GM12878 (cell line): Measurements from ENCODE around the gene C16orf78. TPM values are rescaled to one million over a fixed set of nuclear protein-coding genes. Genes with fewer than 3 reads are reported as not detected.

Experiments
- ATAC-seq: fragments of 200-7000 bp; cut with Tn5 transposase; 3 replicates; pipeline ENCODE4 v1.9.1; 2020; ENCODE audit warnings: mild to moderate bottlenecking, moderate library complexity
- BruUV-seq: library from RNA; stranded (reverse); fragments of 400-500 nt; replicated peaks from 2 replicates; lab custom pipeline; 2021; lab: Mats Ljungman, UMichigan
- CTCF ChIA-PET: fragments of 300-600 bp; sonication (Branson Sonifier 250); formaldehyde crosslinking; extraction: SDS; loops from one replicate; lab custom pipeline; 2021; ENCODE audit warnings: inconsistent platforms; lab: Yijun Ruan, JAX
- POLR2A ChIA-PET: fragments of 350-600 bp; formaldehyde crosslinking; extraction: SDS; loops from one replicate; lab custom pipeline; 2021; ENCODE audit warnings: inconsistent platforms; lab: Charles Lee
- RAD21 ChIA-PET: fragments of 300-600 bp; sonication (Branson Sonifier 250); formaldehyde crosslinking; loops from one replicate; lab custom pipeline; 2023; ENCODE audit warnings: antibody characterized with exemption; ENCODE audit not compliant: unreplicated experiment; lab: Charles Lee
- SMC1A ChIA-PET: fragments of 300-600 bp; sonication (Branson Sonifier 250); formaldehyde crosslinking; loops from one replicate; lab custom pipeline; 2023; ENCODE audit not compliant: unreplicated experiment, uncharacterized antibody; lab: Charles Lee
- DNase-seq: peaks from one replicate; pipeline ENCODE4 v3.0.0-alpha.2; 2011; ENCODE audit warnings: low read depth, low spot score
- FAIRE-seq: peaks from 3 replicates; lab custom pipeline; 2011; peaks lifted over from hg19 to GRCh38; lab: Jason Lieb, UNC
- H2AFZ ChIP-seq: 2 replicates; pipeline ENCODE4 v1.6.0; 2011; ENCODE audit warnings: low read depth, low read length, control low read depth; ENCODE audit not compliant: control insufficient read depth
- H3K27ac ChIP-seq: 2 replicates; pipeline ENCODE4 v1.5.1; 2011; ENCODE audit warnings: control low read depth; ENCODE audit not compliant: control insufficient read depth, insufficient read depth
- H3K27me3 ChIP-seq, 2 experiments: replicated peaks in 1 of 2; 2 replicates each; pipeline versions ENCODE4 v1.6.0 to v1.6.1; 2011; ENCODE audit warnings: low read length in 1 of 2; ENCODE audit not compliant: control insufficient read depth in 2 of 2, insufficient read depth in 2 of 2
- H3K36me3 ChIP-seq, 2 experiments: 2 replicates each; pipeline ENCODE4 v1.5.1; 2011; ENCODE audit warnings: low read length in 1 of 2; ENCODE audit not compliant: control insufficient read depth in 2 of 2, insufficient read depth in 2 of 2
- H3K4me1 ChIP-seq: 2 replicates; pipeline ENCODE4 v1.6.1; 2011; ENCODE audit warnings: mild to moderate bottlenecking, low read length, moderate library complexity, mixed read lengths; ENCODE audit not compliant: control insufficient read depth, insufficient read depth
- H3K4me2 ChIP-seq: 2 replicates; pipeline ENCODE4 v1.6.0; 2011; ENCODE audit warnings: control low read depth; ENCODE audit not compliant: control insufficient read depth, insufficient read depth
- H3K4me3 ChIP-seq: fragments of 200-600 bp; sonication (generic); 2 replicates; pipeline ENCODE4 v1.5.1; 2016
- H3K79me2 ChIP-seq: 2 replicates; pipeline ENCODE4 v1.6.0; 2011; ENCODE audit warnings: low read length; ENCODE audit not compliant: control insufficient read depth, insufficient read depth
- H3K9ac ChIP-seq: 2 replicates; pipeline ENCODE4 v1.8.0; 2011; ENCODE audit warnings: low read length, control low read depth, mixed read lengths; ENCODE audit not compliant: control insufficient read depth, insufficient read depth
- H3K9me3 ChIP-seq: replicated peaks from 3 replicates; pipeline ENCODE4 v1.5.1; 2011; ENCODE audit warnings: mild to moderate bottlenecking, low read length; ENCODE audit not compliant: control insufficient read depth, insufficient read depth
- H4K20me1 ChIP-seq: 2 replicates; pipeline ENCODE4 v1.6.0; 2011; ENCODE audit not compliant: control insufficient read depth, insufficient read depth
- ATF3 ChIP-seq: IDR thresholded peaks from 2 replicates; pipeline ENCODE4 v1.6.1; 2011; ENCODE audit warnings: low read depth, mild to moderate bottlenecking, low read length, moderate library complexity, borderline replicate concordance; ENCODE audit errors: extremely low read depth
- CBX3 ChIP-seq: fragments of 200-600 bp; sonication (generic); IDR thresholded peaks from 2 replicates; pipeline ENCODE4 v1.6.1; 2016; ENCODE audit warnings: low read depth, borderline replicate concordance
- CEBPB ChIP-seq, 2 experiments: fragments of 150-350 bp in 1 of 2; IDR thresholded peaks; 2 replicates each; pipeline ENCODE4 v1.6.1; 2012 to 2014; ENCODE audit warnings: low read depth in 2 of 2, low read length in 2 of 2, borderline replicate concordance in 1 of 2, inconsistent platforms in 1 of 2
- CREB1 ChIP-seq: IDR thresholded peaks from 2 replicates; pipeline ENCODE4 v1.6.1; 2012; ENCODE audit warnings: low read depth, mild to moderate bottlenecking, inconsistent platforms
- DPF2 ChIP-seq: fragments of 450-650 bp; IDR thresholded peaks from 2 replicates; pipeline ENCODE4 v1.6.1; 2017; ENCODE audit warnings: mild to moderate bottlenecking
- E2F4 ChIP-seq: IDR thresholded peaks from 2 replicates; pipeline ENCODE4 v1.6.1; 2012; ENCODE audit warnings: low read depth, low read length, improper control_type of control experiment
- ESRRA ChIP-seq: IDR thresholded peaks from 2 replicates; pipeline ENCODE4 v1.6.1; 2012; ENCODE audit warnings: mild to moderate bottlenecking, low read length, improper control_type of control experiment
- MAX ChIP-seq: IDR thresholded peaks from 2 replicates; pipeline ENCODE4 v1.6.1; 2012; ENCODE audit warnings: low read depth, low read length, improper control_type of control experiment
- NR2C2 ChIP-seq: IDR thresholded peaks from 2 replicates; pipeline ENCODE4 v1.6.1; 2011; ENCODE audit warnings: borderline replicate concordance, low read depth; ENCODE audit not compliant: control insufficient read depth, insufficient read length
- STAT3 ChIP-seq: IDR thresholded peaks from 2 replicates; pipeline ENCODE4 v1.6.1; 2011; ENCODE audit warnings: low read depth, low read length, improper control_type of control experiment
- TBL1XR1 ChIP-seq: IDR thresholded peaks from 2 replicates; pipeline ENCODE4 v1.6.1; 2012; ENCODE audit warnings: low read depth, low read length, improper control_type of control experiment
- USF1 ChIP-seq: IDR thresholded peaks from 2 replicates; pipeline ENCODE4 v1.6.1; 2011; ENCODE audit warnings: borderline replicate concordance, low read depth, mild to moderate bottlenecking, moderate library complexity, mixed read lengths, low read length; ENCODE audit not compliant: insufficient read depth; ENCODE audit errors: extremely low read length
- ZBTB40 ChIP-seq: fragments of 450-650 bp; IDR thresholded peaks from 2 replicates; pipeline ENCODE4 v1.6.1; 2016; ENCODE audit warnings: mild to moderate bottlenecking, moderate library complexity, borderline replicate concordance
- ZNF207 ChIP-seq: fragments of 450-650 bp; IDR thresholded peaks from 2 replicates; pipeline ENCODE4 v1.6.1; 2014; ENCODE audit warnings: antibody characterized with exemption, mild to moderate bottlenecking, borderline replicate concordance
- ZZZ3 ChIP-seq: IDR thresholded peaks from 2 replicates; pipeline ENCODE4 v1.6.1; 2011; ENCODE audit warnings: low read depth; ENCODE audit not compliant: control insufficient read depth, insufficient read length
- WGBS: methylation state at CpG from one replicate; pipeline ENCODE4 v1.1.6; 2016; ENCODE audit warnings: low lambda C conversion rate; ENCODE audit not compliant: insufficient replicate concordance, insufficient coverage; ENCODE audit errors: missing lambda C conversion rate; 5-methylcytosine and 5-hydroxymethylcytosine counted together
- in situ Hi-C: fragments of 300-500 bp; cut with MboI; formaldehyde crosslinking; loops from 9 replicates; pipeline ENCODE4 v1.14.3; 2018; ENCODE audit warnings: mixed read lengths
- intact Hi-C: fragments of 100-400 bp; cut with micrococcal nuclease; formaldehyde crosslinking; loops from one replicate; pipeline ENCODE4 v1.14.2; 2022; ENCODE audit not compliant: unreplicated experiment
- polyA plus RNA-seq, 11 experiments: library from polyadenylated mRNA; depleted of rRNA in 4 of 11; unstranded in 6 of 11; stranded (reverse) in 5 of 11; fragments of >200 nt; fragmentation: Nextera tagmentation in 4 of 11; fragmentation: Illumina TruSeq in 1 of 11; extraction: Ambion mirVana in 4 of 11; extraction: Trizol in 1 of 11; gene quantifications; 1 replicate in 1 of 11; 2 replicates in 10 of 11; pipeline versions ENCODE4 v1.2.1 to v1.2.3, GENCODE V29; 2011 to 2016; ENCODE audit warnings: inconsistent platforms in 2 of 11, missing spikeins in 2 of 11, low read depth in 1 of 11
- total RNA-seq, 4 experiments: library from RNA; depleted of rRNA in 3 of 4; stranded (reverse); fragments of >200 nt in 3 of 4; fragmentation: Illumina TruSeq in 1 of 4; extraction: Trizol in 1 of 4; gene quantifications; 2 replicates each; pipeline versions ENCODE4 v1.2.1 to v1.2.3, GENCODE V29; 2013 to 2021

Gene C16orf78
- total and polyA plus RNA-seq, 10 of the 15 experiments (the other 5 are each of a cell fraction or from before 2014, with no cell fraction given): not detected

GRCh38 chr16:49337814-49338350, 35.7 kb upstream of the C16orf78 start:
- RAD21 ChIA-PET: no interaction called here
- WGBS: 5% methylated on average over 6 of the region's 6 CpGs
- H4K20me1 ChIP-seq: no peaks in the 10 kb centered on the region
- no peaks in the 10 kb centered on the region for H3K4me1 ChIP-seq
- no peak overlapping the region for H3K27ac ChIP-seq
- H3K79me2 ChIP-seq: no peaks in the 10 kb centered on the region
- H3K36me3 ChIP-seq: no peaks in the 10 kb centered on the region
- POLR2A ChIA-PET: no interaction called here
- no peak overlapping the region for H3K4me2 ChIP-seq
- no peaks in the 10 kb centered on the region for H3K9me3 ChIP-seq
- H2AFZ ChIP-seq: no peak overlapping the region
- in situ Hi-C loops (no loop called here), intact Hi-C loops (no loop called here)
- ATAC-seq: no peak
- H3K9ac ChIP-seq: no peak overlapping the region
- H3K4me3 ChIP-seq: no peak overlapping the region
- SMC1A ChIA-PET: no interaction called here
- no peaks in the 10 kb centered on the region; a peak in 1 of 4 replicates for H3K27me3 ChIP-seq
- DNase-seq: no peak
- FAIRE-seq: no peak
- no TSS peak for BruUV-seq
- CTCF ChIA-PET: no interaction called here
- no peak for TF ChIP-seq USF1
- no peak for TF ChIP-seq NR2C2
- TF ChIP-seq MAX: no peak
- TF ChIP-seq ZZZ3: no peak
- TF ChIP-seq E2F4: no peak
- no peak for TF ChIP-seq STAT3
- no peak for TF ChIP-seq ATF3
- no peak for TF ChIP-seq CEBPB (IDR thresholded peaks at IDR 0.05; ENCODE audit: borderline replicate concordance in 1 of 2, low read depth in 2 of 2, low read length in 2 of 2)
- TF ChIP-seq ZBTB40: no peak
- no peak for TF ChIP-seq CBX3
- TF ChIP-seq ESRRA: no peak
- no peak for TF ChIP-seq TBL1XR1
- TF ChIP-seq DPF2: no peak
- TF ChIP-seq CREB1: no peak
- no peak for TF ChIP-seq ZNF207
